Measurements from ENCODE around the gene SGO1.

Gene SGO1

DNA sequence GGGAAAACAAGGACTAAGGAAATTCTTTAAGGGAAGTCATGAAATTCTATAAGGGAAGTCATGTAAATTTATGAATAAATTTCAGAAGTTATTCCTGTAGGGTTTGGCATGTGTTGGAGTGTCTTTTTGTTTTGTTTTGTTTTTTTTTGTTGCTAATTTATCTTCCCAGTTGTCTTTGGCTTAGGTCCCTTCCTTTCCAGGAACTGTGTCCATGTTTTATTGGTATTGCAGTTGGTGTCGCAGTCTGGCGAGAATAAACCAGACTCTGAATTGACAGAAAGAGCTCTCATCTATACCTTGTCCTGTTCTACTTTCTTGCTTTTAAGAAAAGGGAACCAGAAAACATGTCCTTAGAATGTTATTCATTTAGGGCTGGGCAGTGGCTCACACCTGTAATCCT, 57.6 kb downstream of the SGO1 start:
- H3K27ac ChIP-seq: no peak overlapping the region

DNA sequence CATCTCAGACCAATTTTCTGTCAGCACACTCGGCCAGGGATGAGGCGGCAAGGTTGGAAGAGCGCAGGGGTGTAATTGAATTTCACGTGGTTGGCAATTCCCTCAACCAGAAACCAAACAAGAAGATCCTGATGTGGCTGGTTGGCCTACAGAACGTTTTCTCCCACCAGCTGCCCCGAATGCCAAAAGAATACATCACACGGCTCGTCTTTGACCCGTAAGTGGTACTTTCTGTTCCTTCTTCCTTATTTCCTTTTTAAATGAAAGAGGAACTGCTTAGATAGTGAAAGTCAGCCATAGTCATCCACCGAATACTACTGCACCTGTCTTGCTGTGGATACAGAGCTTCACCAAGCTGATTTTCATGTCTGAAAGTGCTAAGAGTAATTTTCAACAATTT, 60.1 kb downstream of the SGO1 start:
- H3K27ac ChIP-seq: no peak overlapping the region
- TF ChIP-seq, protein P1, sequence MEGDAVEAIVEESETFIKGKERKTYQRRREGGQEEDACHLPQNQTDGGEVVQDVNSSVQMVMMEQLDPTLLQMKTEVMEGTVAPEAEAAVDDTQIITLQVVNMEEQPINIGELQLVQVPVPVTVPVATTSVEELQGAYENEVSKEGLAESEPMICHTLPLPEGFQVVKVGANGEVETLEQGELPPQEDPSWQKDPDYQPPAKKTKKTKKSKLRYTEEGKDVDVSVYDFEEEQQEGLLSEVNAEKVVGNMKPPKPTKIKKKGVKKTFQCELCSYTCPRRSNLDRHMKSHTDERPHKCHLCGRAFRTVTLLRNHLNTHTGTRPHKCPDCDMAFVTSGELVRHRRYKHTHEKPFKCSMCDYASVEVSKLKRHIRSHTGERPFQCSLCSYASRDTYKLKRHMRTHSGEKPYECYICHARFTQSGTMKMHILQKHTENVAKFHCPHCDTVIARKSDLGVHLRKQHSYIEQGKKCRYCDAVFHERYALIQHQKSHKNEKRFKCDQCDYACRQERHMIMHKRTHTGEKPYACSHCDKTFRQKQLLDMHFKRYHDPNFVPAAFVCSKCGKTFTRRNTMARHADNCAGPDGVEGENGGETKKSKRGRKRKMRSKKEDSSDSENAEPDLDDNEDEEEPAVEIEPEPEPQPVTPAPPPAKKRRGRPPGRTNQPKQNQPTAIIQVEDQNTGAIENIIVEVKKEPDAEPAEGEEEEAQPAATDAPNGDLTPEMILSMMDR (IDR thresholded peaks at IDR 0.05): no peak
- TF ChIP-seq ZFX (IDR thresholded peaks at IDR 0.05; ENCODE audit: borderline replicate concordance): no peak

More for the DNA sequence above, 57.6 kb downstream of the SGO1 start:
- TF ChIP-seq, protein P1 (IDR thresholded peaks at IDR 0.05): no peak
- TF ChIP-seq ZFX (IDR thresholded peaks at IDR 0.05; ENCODE audit: borderline replicate concordance): no peak

DNA sequence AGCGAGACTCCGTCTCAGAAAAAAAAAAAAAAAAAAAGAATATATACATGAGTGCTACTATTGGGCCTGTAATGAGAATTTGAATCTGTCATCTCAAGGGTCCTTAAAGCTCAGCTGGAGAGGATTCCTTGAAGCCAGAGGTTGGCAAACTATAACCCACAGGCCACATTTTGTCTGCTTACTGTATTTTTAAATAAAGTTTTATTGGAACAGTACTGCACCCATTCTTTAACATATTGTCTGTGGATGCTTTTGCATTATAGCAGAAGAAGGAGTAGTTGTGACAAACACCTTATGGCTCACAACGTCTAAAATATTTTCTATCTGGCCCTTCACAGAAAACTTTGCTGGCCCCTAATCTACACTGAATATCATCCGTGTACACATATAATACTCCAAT, 60.7 kb downstream of the SGO1 start:
- TF ChIP-seq ZFX (IDR thresholded peaks at IDR 0.05; ENCODE audit: borderline replicate concordance): no peak
- TF ChIP-seq, protein P1 (IDR thresholded peaks at IDR 0.05): no peak

DNA sequence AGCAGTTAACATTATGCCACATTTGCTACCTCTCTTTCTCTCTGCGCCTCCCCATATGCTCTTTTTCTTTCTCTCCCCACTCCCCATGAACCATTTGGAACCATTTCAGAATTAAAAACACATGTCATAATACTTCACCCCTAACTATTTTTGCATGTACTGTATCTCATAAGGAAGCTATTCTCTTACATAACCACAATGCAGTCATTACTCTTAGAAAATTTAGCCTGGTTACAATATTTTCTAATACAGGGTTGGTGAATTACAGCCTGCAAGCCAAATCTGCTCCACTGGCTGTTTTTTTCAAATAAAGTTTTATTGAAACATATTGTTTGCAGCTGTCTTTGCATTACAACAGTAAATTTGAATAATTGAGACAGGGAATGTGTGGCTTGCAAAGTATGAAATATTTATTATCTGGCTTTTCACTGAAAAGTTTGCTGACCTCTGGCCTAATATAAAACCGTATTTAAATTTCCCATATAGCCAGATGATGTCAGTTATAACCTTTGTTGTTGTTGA, 62.8 kb downstream of the SGO1 start:
- no peak for TF ChIP-seq ZFX (IDR thresholded peaks at IDR 0.05; ENCODE audit: borderline replicate concordance)
- TF ChIP-seq, protein P1 (IDR thresholded peaks at IDR 0.05): no peak
- no peak overlapping the region for H3K27ac ChIP-seq

More for the DNA sequence above, 60.7 kb downstream of the SGO1 start:
- H3K27ac ChIP-seq: no peak overlapping the region

DNA sequence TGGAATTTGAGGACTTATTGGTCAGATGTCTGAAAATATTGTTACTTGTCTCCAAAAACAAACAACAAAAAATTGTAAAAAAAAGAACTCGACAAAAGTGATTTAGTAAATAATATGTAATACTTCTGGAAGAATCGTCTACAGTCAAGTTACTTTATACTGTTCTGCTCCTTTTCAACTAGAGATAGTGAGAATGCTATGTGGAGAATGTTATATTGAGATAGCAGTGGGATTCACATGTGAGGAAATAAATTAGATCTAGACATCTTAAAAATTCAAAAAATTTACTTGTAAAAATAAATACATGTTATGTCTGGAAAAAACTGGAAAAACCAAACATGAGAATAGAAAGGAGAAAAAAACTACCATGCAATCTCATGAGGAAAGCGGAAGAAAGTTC, 64.9 kb downstream of the SGO1 start:
- TF ChIP-seq, protein P1 (IDR thresholded peaks at IDR 0.05): no peak
- TF ChIP-seq ZFX (IDR thresholded peaks at IDR 0.05; ENCODE audit: borderline replicate concordance): no peak
- no peak overlapping the region for H3K27ac ChIP-seq

All from 22Rv1 (cell line).